ENCODE data around the gene NKD1.
"Not testable (repeated sequence)": the region's sequence is repeated elsewhere in the genome, so short reads cannot be mapped to it uniquely, and the experiment has no call there.

Gene NKD1

GRCh38 chr16:50548125-50548908, at the start of gene NKD1:
TSS of gene NKD1 (plus strand) at chr16:50548396. CDS start at chr16:50548554, 158 bp downstream.
- DNase-seq, result peak; percentile 77

GRCh38 chr16:50498431-50499155, 49.6 kb upstream of the NKD1 start:
- no peak for DNase-seq

- DNase-seq, result no peak
Measured at GRCh38 chr16:50499254-50499653, 48.9 kb upstream of the NKD1 start.

- no peak for DNase-seq
Measured at GRCh38 chr16:50500171-50500874, 47.9 kb upstream of the NKD1 start.

- DNase-seq, result no peak
Measured at GRCh38 chr16:50501251-50501650, 46.9 kb upstream of the NKD1 start.

GRCh38 chr16:50501986-50502615, 46.1 kb upstream of the NKD1 start:
- no peak for DNase-seq

DNA sequence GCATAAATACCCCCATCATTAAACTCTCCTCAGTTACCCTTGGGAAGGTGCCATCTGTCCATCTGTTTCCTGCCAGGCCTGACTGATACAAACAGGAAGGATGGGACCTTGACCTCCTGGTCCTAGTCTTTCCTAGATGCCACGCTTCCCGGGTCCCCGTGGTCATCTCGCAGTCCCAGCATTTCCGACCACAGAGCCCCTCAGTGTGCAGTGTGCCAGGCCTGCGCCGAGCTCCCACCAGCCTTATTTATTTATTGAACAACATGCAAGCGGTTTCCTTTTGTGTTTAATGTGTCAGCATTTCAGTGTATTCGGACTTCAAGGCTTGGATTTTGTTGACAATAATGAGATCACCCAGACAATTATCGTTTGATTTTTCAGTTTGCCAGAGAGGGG, 45.6 kb upstream of the NKD1 start:
- DNase-seq, result no peak

DNA sequence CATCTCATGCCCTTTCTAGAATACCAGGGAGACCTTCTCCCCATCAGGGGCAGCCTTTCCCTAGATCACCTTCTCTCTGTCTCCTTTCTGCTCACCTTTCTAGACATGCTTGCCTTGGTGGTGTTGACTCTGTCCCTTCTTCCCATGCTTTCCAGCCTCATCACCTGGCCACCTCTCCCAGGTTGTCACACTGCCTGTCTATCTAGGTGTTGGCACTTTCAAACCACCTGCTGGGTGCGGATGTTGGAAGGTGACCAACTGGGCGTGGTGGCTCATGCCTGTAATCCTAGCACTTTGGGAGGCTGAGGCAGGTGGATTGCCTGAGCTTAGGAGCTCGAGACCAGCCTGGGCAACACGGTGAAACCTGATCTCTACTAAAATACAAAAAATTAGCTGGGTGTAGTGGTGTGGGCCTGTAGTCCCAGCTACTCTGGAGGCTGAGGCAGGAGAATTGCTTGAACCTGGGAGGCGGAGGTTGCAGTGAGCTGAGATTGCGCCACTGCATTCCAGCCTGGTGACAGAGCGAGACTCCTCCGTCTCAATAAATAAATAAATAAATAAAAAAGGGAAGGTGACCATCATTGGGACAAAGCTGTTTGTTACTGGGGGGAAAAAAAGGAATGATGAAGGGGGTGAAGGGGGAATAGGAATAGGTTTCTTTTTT, 44.2 kb upstream of the NKD1 start:
- not testable (repeated sequence) for DNase-seq

GRCh38 chr16:50505115-50505514, 43.1 kb upstream of the NKD1 start:
- DNase-seq, result no peak

DNA sequence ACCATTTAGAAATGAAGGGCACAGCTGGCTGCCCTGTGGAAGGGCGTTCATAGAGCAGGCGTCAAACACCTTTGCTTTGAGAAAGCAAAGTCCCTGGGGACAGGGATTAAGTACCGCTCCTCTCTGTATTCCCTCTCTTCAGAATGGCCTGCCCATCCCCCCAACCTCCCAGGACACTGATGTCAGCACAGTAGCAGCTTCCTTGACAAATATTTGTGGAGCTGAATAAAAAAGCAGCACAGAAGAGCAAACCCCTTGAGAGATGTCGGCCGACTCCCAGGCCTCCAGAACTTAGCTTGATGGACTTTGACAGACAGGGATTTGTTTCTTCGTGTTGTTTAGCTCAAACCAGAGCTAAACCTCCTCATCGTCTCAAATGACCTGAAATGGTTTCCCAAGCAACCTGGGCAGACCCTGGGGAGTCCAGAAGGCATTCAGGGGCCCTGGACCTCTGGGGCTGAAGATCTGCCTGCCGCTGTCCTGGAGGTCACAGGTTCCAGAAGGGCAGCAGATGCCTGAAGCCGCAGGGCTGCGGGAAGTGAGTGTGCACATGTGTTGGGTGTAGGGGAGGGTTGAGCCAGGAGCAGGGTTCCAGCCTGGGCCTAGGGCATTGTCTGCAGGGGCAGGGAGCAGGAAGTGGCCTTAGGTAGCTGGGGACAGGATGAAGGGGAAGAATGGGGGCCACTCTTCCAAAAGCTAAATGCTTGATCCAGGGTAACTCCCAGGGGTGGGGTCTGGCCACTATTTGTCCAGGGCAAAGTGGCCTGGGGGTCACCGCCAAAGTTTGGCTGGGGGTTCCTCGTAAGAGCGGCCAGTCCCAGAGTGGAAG, 42.3 kb upstream of the NKD1 start:
- no peak for DNase-seq

- DNase-seq, result no peak
Measured at GRCh38 chr16:50506543-50506937, 41.7 kb upstream of the NKD1 start.

- DNase-seq, result no peak
Measured at GRCh38 chr16:50507397-50507796, 40.8 kb upstream of the NKD1 start.

- peak; percentile 37 for DNase-seq
Measured at GRCh38 chr16:50509521-50510341, 38.5 kb upstream of the NKD1 start.

- no peak for DNase-seq
Measured at GRCh38 chr16:50515218-50515617, 33.0 kb upstream of the NKD1 start.

GRCh38 chr16:50516401-50516800, 31.8 kb upstream of the NKD1 start:
- no peak for DNase-seq

GRCh38 chr16:50516890-50517289, 31.3 kb upstream of the NKD1 start:
- DNase-seq, result no peak

- no peak for DNase-seq
Measured at GRCh38 chr16:50517450-50518252, 30.5 kb upstream of the NKD1 start.

- no peak for DNase-seq
Measured at GRCh38 chr16:50519001-50519400, 29.2 kb upstream of the NKD1 start.

- DNase-seq, result no peak
Measured at GRCh38 chr16:50519602-50520001, 28.6 kb upstream of the NKD1 start.
